Suprapubic skin (tissue), 4 donors: ENCODE data around the gene BNIP5.

ENCODE experiments used
- EP300 ChIP-seq: sonication (generic); formaldehyde crosslinking; IDR thresholded peaks from one replicate; pipeline ENCODE4 v1.6.1; 2017; ENCODE audit warnings: antibody characterized with exemption
- POLR2A ChIP-seq, 2 donors: fragments of 450-650 bp; IDR thresholded peaks; one replicate each; pipeline ENCODE4 v1.6.1; 2017; ENCODE audit warnings: antibody characterized with exemption in 2 of 2, mild to moderate bottlenecking in 2 of 2, moderate library complexity in 2 of 2
- POLR2AphosphoS5 ChIP-seq, 3 donors: sonication (generic); formaldehyde crosslinking; IDR thresholded peaks; one replicate each; pipeline ENCODE4 v1.6.1; 2017; ENCODE audit warnings: antibody characterized with exemption in 3 of 3
- TF ChIP-seq, protein P1 (sequence below), 2 donors: fragments of 200-600 bp in 1 of 2; fragments of 450-650 bp in 1 of 2; sonication (generic) in 1 of 2; IDR thresholded peaks; one replicate each; pipeline ENCODE4 v1.5.1; 2016 to 2019; ENCODE audit warnings: antibody characterized with exemption in 2 of 2, mild to moderate bottlenecking in 1 of 2, moderate library complexity in 1 of 2

DNA sequence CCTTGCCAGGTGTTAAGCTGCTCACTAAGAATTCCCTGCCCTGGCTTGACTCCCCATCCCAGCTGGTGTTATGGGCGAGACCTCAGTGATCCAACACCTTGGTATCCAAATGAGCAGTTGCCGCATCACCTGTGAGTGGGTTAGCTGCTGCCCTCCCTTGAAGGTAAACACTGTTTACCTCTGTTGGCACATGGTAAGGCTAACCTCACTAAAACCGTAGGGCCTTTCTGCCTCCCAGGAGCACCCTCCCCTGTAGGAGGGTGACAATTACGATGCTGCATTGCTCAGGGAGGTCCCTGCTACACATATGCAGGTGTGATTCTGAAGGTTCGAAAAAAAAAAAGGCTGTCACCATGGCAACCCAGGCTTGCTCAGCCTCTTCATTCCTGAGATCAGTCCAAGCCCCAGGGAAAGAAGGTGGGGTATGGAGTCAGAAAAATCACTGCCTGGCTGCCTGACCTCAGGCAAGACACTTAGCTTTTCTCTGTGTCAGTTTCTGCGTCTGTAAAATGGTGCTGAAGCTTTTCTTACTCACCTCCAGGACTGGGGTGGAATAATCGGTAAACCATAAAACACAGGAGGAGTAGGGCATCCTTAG lies 47.3 kb downstream of the BNIP5 start:
- TF ChIP-seq, protein P1, sequence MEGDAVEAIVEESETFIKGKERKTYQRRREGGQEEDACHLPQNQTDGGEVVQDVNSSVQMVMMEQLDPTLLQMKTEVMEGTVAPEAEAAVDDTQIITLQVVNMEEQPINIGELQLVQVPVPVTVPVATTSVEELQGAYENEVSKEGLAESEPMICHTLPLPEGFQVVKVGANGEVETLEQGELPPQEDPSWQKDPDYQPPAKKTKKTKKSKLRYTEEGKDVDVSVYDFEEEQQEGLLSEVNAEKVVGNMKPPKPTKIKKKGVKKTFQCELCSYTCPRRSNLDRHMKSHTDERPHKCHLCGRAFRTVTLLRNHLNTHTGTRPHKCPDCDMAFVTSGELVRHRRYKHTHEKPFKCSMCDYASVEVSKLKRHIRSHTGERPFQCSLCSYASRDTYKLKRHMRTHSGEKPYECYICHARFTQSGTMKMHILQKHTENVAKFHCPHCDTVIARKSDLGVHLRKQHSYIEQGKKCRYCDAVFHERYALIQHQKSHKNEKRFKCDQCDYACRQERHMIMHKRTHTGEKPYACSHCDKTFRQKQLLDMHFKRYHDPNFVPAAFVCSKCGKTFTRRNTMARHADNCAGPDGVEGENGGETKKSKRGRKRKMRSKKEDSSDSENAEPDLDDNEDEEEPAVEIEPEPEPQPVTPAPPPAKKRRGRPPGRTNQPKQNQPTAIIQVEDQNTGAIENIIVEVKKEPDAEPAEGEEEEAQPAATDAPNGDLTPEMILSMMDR (IDR thresholded peaks at IDR 0.05): no peak
- TF ChIP-seq EP300 (no peak), POLR2AphosphoS5 (IDR thresholded peaks at IDR 0.05) (no peak), POLR2A (IDR thresholded peaks at IDR 0.05) (no peak)
